Hepatocyte (in vitro differentiated cells): ENCODE measurements around the gene MMS19. TPM values are rescaled to one million over a fixed set of nuclear protein-coding genes. Genes with fewer than 3 reads are reported as not detected.

ENCODE experiments used
- DNase-seq: peaks from one replicate; pipeline ENCODE4 v3.0.0-alpha.2; 2016; ENCODE audit warnings: low spot score
- H2AFZ ChIP-seq: fragments of 200-600 bp; sonication (generic); 2 replicates; pipeline ENCODE4 v1.6.0; 2016; ENCODE audit warnings: antibody characterized with exemption, mild to moderate bottlenecking
- H3K27ac ChIP-seq: fragments of 200-600 bp; sonication (generic); 2 replicates; pipeline ENCODE4 v1.5.1; 2016; ENCODE audit warnings: mild to moderate bottlenecking
- H3K27me3 ChIP-seq: fragments of 200-600 bp; sonication (generic); 2 replicates; pipeline ENCODE4 v1.6.1; 2016
- H3K36me3 ChIP-seq: fragments of 200-600 bp; sonication (generic); replicated peaks from 2 replicates; pipeline ENCODE4 v1.5.1; 2016; ENCODE audit warnings: low read depth; ENCODE audit not compliant: insufficient read depth
- H3K4me1 ChIP-seq: fragments of 200-600 bp; sonication (generic); 2 replicates; pipeline ENCODE4 v1.5.1; 2016; ENCODE audit warnings: mild to moderate bottlenecking, moderate library complexity; ENCODE audit not compliant: insufficient read depth
- H3K4me2 ChIP-seq: fragments of 200-600 bp; sonication (generic); 2 replicates; pipeline ENCODE4 v1.6.0; 2016
- H3K4me3 ChIP-seq: fragments of 200-600 bp; sonication (generic); 2 replicates; pipeline ENCODE4 v1.5.1; 2016; ENCODE audit warnings: mild to moderate bottlenecking
- H3K79me2 ChIP-seq: fragments of 200-600 bp; sonication (generic); 2 replicates; pipeline ENCODE4 v1.6.0; 2017; ENCODE audit warnings: mild to moderate bottlenecking
- H3K9me2 ChIP-seq: fragments of 200-600 bp; sonication (generic); replicated peaks from 2 replicates; pipeline ENCODE4 v1.6.0; 2017; ENCODE audit warnings: mild to moderate bottlenecking; ENCODE audit not compliant: insufficient read depth
- H3K9me3 ChIP-seq: fragments of 200-600 bp; sonication (generic); 2 replicates; pipeline ENCODE4 v1.5.1; 2016; ENCODE audit warnings: low read depth, mild to moderate bottlenecking
- H4K20me1 ChIP-seq: fragments of 200-600 bp; sonication (generic); 2 replicates; pipeline ENCODE4 v1.6.0; 2016; ENCODE audit warnings: mild to moderate bottlenecking; ENCODE audit not compliant: insufficient read depth, poor library complexity, severe bottlenecking
- CTCF ChIP-seq: fragments of 200-600 bp; sonication (generic); IDR thresholded peaks from 2 replicates; pipeline ENCODE4 v1.5.1; 2016; ENCODE audit warnings: antibody characterized with exemption, mild to moderate bottlenecking; ENCODE audit not compliant: poor library complexity
- EZH2 ChIP-seq: fragments of 200-600 bp; sonication (generic); IDR thresholded peaks from 2 replicates; pipeline ENCODE4 v1.6.1; 2016; ENCODE audit warnings: antibody characterized with exemption, mild to moderate bottlenecking, borderline replicate concordance
- EZH2phosphoT487 ChIP-seq: fragments of 200-600 bp; sonication (generic); IDR thresholded peaks from one replicate; pipeline ENCODE4 v1.6.1; 2018; ENCODE audit warnings: antibody characterized with exemption, mild to moderate bottlenecking, low read depth, moderate library complexity; ENCODE audit not compliant: unreplicated experiment, severe bottlenecking
- WGBS: methylation state at CpG from one replicate; pipeline ENCODE4 v1.1.6; 2016; ENCODE audit warnings: low lambda C conversion rate; ENCODE audit errors: missing lambda C conversion rate; 5-methylcytosine and 5-hydroxymethylcytosine counted together
- polyA plus RNA-seq: library from polyadenylated mRNA; unstranded; fragments of >200 nt; fragmentation: Nextera tagmentation; extraction: Ambion mirVana; gene quantifications from 2 replicates; pipeline ENCODE4 v1.2.1, GENCODE V29; 2016
- total RNA-seq: library from RNA; depleted of rRNA; stranded (reverse); fragments of >200 nt; gene quantifications from 2 replicates; pipeline ENCODE4 v1.2.3, GENCODE V29; 2014

MMS19 gene
- total and polyA plus RNA-seq, 2 experiments from 2014 or later: 58.4 to 68.6 TPM

GRCh38 chr10:97459111-97459510 is 39.1 kb downstream of the MMS19 start:
- H3K27me3 ChIP-seq: no peaks in the 10 kb centered on the region
- H3K4me1 ChIP-seq: peaks cover 2% of the 10 kb centered on the region
- H2AFZ ChIP-seq: no peak overlapping the region
- H3K36me3 ChIP-seq: no peaks in the 10 kb centered on the region
- TF ChIP-seq CTCF (no peak), EZH2 (no peak), EZH2phosphoT487 (no peak)
- H3K27ac ChIP-seq: no peak overlapping the region
- H3K4me3 ChIP-seq: no peak overlapping the region
- H4K20me1 ChIP-seq: no peaks in the 10 kb centered on the region
- H3K79me2 ChIP-seq: no peaks in the 10 kb centered on the region
- no peak for DNase-seq
- WGBS: 98% methylated on average over 7 of the region's 7 CpGs
- H3K4me2 ChIP-seq: no peak overlapping the region
- H3K9me3 ChIP-seq: no peaks in the 10 kb centered on the region
- no peaks in the 10 kb centered on the region for H3K9me2 ChIP-seq

- no peaks in the 10 kb centered on the region for H3K9me3 ChIP-seq
- H4K20me1 ChIP-seq: no peaks in the 10 kb centered on the region
- DNase-seq: no peak
- no peak overlapping the region for H3K4me3 ChIP-seq
- no peak overlapping the region for H3K4me2 ChIP-seq
- no peak overlapping the region for H3K27ac ChIP-seq
- TF ChIP-seq CTCF (no peak), EZH2phosphoT487 (no peak), EZH2 (no peak)
- H3K9me2 ChIP-seq: no peaks in the 10 kb centered on the region
- no peaks in the 10 kb centered on the region for H3K27me3 ChIP-seq
- no peak overlapping the region for H2AFZ ChIP-seq
- WGBS: 91% methylated on average over 3 of the region's 3 CpGs
- no peaks in the 10 kb centered on the region for H3K4me1 ChIP-seq
- H3K79me2 ChIP-seq: peaks cover 11% of the 10 kb centered on the region
- no peaks in the 10 kb centered on the region for H3K36me3 ChIP-seq
Measured at GRCh38 chr10:97456686-97457065, 41.5 kb downstream of the MMS19 start.

- Histone ChIP-seq H3K79me2 (peaks cover 16% of the 10 kb centered on the region), H3K9me2 (no peaks in the 10 kb centered on the region), H3K4me1 (no peaks in the 10 kb centered on the region), H4K20me1 (no peaks in the 10 kb centered on the region), H3K4me3 (no peak overlapping the region), H3K9me3 (no peaks in the 10 kb centered on the region), H3K4me2 (no peak overlapping the region), H3K27me3 (no peaks in the 10 kb centered on the region), H3K36me3 (no peaks in the 10 kb centered on the region), H2AFZ (no peak overlapping the region), H3K27ac (no peak overlapping the region)
- no peak for TF ChIP-seq CTCF
- TF ChIP-seq EZH2phosphoT487: no peak
- TF ChIP-seq EZH2: no peak
- no peak for DNase-seq
- WGBS: 82% methylated on average over 5 of the region's 5 CpGs
Measured at GRCh38 chr10:97456034-97456685, 42.1 kb downstream of the MMS19 start.
